Measurements from ENCODE around the gene MATN4.

MATN4 gene

GRCh38 chr20:45341579-45341938 is 33.5 kb upstream of the MATN4 start:
- DNase-seq (ENCODE audit: low spot score), result no peak

- DNase-seq (ENCODE audit: low spot score), result peak; percentile 54
These were observed 32.9 kb upstream of the MATN4 start for GRCh38 chr20:45340951-45341350.

- DNase-seq (ENCODE audit: low spot score), result peak; percentile 50
These were observed 32.2 kb upstream of the MATN4 start for GRCh38 chr20:45340236-45340847.

GRCh38 chr20:45339799-45340198 is 31.7 kb upstream of the MATN4 start:
- no peak for DNase-seq (ENCODE audit: low spot score)

- DNase-seq (ENCODE audit: low spot score), result no peak
These were observed 31.0 kb upstream of the MATN4 start for GRCh38 chr20:45339084-45339483.

GRCh38 chr20:45338121-45339030 is 30.3 kb upstream of the MATN4 start:
- DNase-seq (ENCODE audit: low spot score), result no peak

- peak; percentile 97 for DNase-seq (ENCODE audit: low spot score)
These were observed 29.4 kb upstream of the MATN4 start for GRCh38 chr20:45337367-45338120.

GRCh38 chr20:45336530-45337366 is 28.6 kb upstream of the MATN4 start:
- DNase-seq (ENCODE audit: low spot score), result peak; percentile 97

- DNase-seq (ENCODE audit: low spot score), result no peak
These were observed 22.4 kb upstream of the MATN4 start for GRCh38 chr20:45330476-45330875.

GRCh38 chr20:45329497-45330319 is 21.6 kb upstream of the MATN4 start:
- DNase-seq (ENCODE audit: low spot score), result peak; percentile 83

- DNase-seq (ENCODE audit: low spot score), result no peak
These were observed 20.4 kb upstream of the MATN4 start for GRCh38 chr20:45328451-45328850.

GRCh38 chr20:45325371-45325770 is 17.3 kb upstream of the MATN4 start:
- DNase-seq (ENCODE audit: low spot score), result no peak

GRCh38 chr20:45323731-45324130 is 15.6 kb upstream of the MATN4 start:
- DNase-seq (ENCODE audit: low spot score), result peak; percentile 29

GRCh38 chr20:45322952-45323383 is 14.9 kb upstream of the MATN4 start:
- peak; percentile 64 for DNase-seq (ENCODE audit: low spot score)

- DNase-seq (ENCODE audit: low spot score), result no peak
These were observed 13.0 kb upstream of the MATN4 start for GRCh38 chr20:45320948-45321595.

- no peak for DNase-seq (ENCODE audit: low spot score)
These were observed 10.8 kb upstream of the MATN4 start for GRCh38 chr20:45318948-45319347.

- no peak for DNase-seq (ENCODE audit: low spot score)
These were observed 10.4 kb upstream of the MATN4 start for GRCh38 chr20:45318386-45318939.

- DNase-seq (ENCODE audit: low spot score), result no peak
These were observed 9.7 kb upstream of the MATN4 start for GRCh38 chr20:45317826-45318225.

- DNase-seq (ENCODE audit: low spot score), result no peak
These were observed 8.3 kb upstream of the MATN4 start for GRCh38 chr20:45316150-45317080.
